OCI-LY1 (cell line): ENCODE results near the gene VAMP4.
"Not testable (repeated sequence)": the region's sequence is repeated elsewhere in the genome, so short reads cannot be mapped to it uniquely, and the experiment has no call there.

Experiments
- H2AFZ ChIP-seq: fragments of 200-600 bp; sonication (generic), shearing (Covaris generic); 2 replicates; pipeline ENCODE4 v1.6.0; 2014; ENCODE audit warnings: antibody characterized with exemption, mild to moderate bottlenecking, low read length
- H3F3A ChIP-seq: fragments of 200-600 bp; sonication (generic), shearing (Covaris generic); 2 replicates; pipeline ENCODE4 v1.6.0; 2014; ENCODE audit warnings: mild to moderate bottlenecking, antibody characterized with exemption, low read length, moderate library complexity; ENCODE audit not compliant: insufficient read depth
- H3K27ac ChIP-seq: fragments of 200-600 bp; sonication (generic); 2 replicates; pipeline ENCODE4 v1.5.1; 2014; ENCODE audit warnings: low read length, mixed run types, mild to moderate bottlenecking, low read depth; ENCODE audit not compliant: poor library complexity, severe bottlenecking
- H3K27me3 ChIP-seq: fragments of 200-600 bp; sonication (generic); 2 replicates; pipeline ENCODE4 v1.6.0; 2014; ENCODE audit warnings: antibody characterized with exemption, mild to moderate bottlenecking, low read length, moderate library complexity; ENCODE audit not compliant: insufficient read depth
- H3K36me3 ChIP-seq: fragments of 200-600 bp; sonication (generic); 2 replicates; pipeline ENCODE4 v1.6.1; 2014; ENCODE audit warnings: mild to moderate bottlenecking, antibody characterized with exemption, low read length, moderate library complexity, mixed read lengths; ENCODE audit not compliant: insufficient read depth
- H3K4me1 ChIP-seq: fragments of 200-600 bp; sonication (generic); 2 replicates; pipeline ENCODE4 v1.5.1; 2014; ENCODE audit warnings: mild to moderate bottlenecking, low read length, moderate library complexity; ENCODE audit not compliant: insufficient read depth, severe bottlenecking
- H3K4me2 ChIP-seq: fragments of 200-600 bp; sonication (generic), shearing (Covaris generic); 2 replicates; pipeline ENCODE4 v1.6.1; 2014; ENCODE audit warnings: low read length
- H3K4me3 ChIP-seq: fragments of 200-600 bp; sonication (generic); 2 replicates; pipeline ENCODE4 v1.5.1; 2014; ENCODE audit warnings: low read length, low read depth, mild to moderate bottlenecking, mixed read lengths; ENCODE audit not compliant: poor library complexity, severe bottlenecking
- H3K79me2 ChIP-seq: fragments of 200-600 bp; shearing (Covaris generic); 2 replicates; pipeline ENCODE4 v1.6.1; 2016; ENCODE audit warnings: mixed run types, low read length, mixed read lengths; ENCODE audit not compliant: insufficient read depth
- H3K9ac ChIP-seq: fragments of 200-600 bp; sonication (generic), shearing (Covaris generic); 2 replicates; pipeline ENCODE4 v1.6.1; 2014; ENCODE audit warnings: mild to moderate bottlenecking, low read length, mixed read lengths
- H3K9me2 ChIP-seq: fragments of 200-600 bp; sonication (generic), shearing (Covaris generic); 2 replicates; pipeline ENCODE4 v1.6.1; 2014; ENCODE audit warnings: low read depth, mild to moderate bottlenecking, low read length, mixed read lengths
- H3K9me3 ChIP-seq: fragments of 200-600 bp; shearing (Covaris generic); 2 replicates; pipeline ENCODE4 v1.6.1; 2014; ENCODE audit warnings: low read length, mixed read lengths
- H4K20me1 ChIP-seq: fragments of 200-600 bp; sonication (generic), shearing (Covaris generic); 2 replicates; pipeline ENCODE4 v1.6.0; 2016; ENCODE audit warnings: mild to moderate bottlenecking, low read length; ENCODE audit not compliant: insufficient read depth
- EZH2 ChIP-seq: fragments of 200-600 bp; sonication (generic), shearing (Covaris generic); IDR thresholded peaks from 2 replicates; pipeline ENCODE4 v1.8.0; 2017; ENCODE audit warnings: borderline replicate concordance, mixed run types, mild to moderate bottlenecking, antibody characterized with exemption, low read length, moderate library complexity, mixed read lengths
- TF ChIP-seq, protein P1 (sequence below): fragments of 200-600 bp; sonication (generic), shearing (Covaris generic); IDR thresholded peaks from 2 replicates; pipeline ENCODE4 v1.5.1; 2017; ENCODE audit warnings: mild to moderate bottlenecking, antibody characterized with exemption, low read length, moderate library complexity, mixed read lengths

The VAMP4 gene

DNA sequence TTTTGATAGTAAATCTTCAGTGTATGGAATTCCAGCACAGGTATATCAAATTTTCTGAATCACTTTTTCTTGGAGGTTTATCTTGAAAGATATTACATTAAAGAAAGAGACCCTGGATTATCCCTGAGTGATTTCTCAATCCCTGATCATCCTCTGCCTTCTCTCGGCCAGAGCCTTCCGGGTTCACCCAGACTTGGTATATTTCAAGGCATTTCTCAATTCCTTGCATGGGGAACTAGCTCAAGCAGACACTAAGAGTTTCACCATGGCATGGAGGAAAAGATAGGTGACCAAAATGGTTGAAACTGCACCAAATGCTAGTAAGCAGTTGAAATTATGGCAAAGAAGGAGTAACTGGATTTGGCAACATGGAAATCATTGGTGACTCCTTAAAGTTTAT lies 5.7 kb downstream of the VAMP4 start:
- H2AFZ ChIP-seq = no peak overlapping the region
- H3K9ac ChIP-seq = no peak overlapping the region
- H3K27me3 ChIP-seq = no peaks in the 10 kb centered on the region
- no peak overlapping the region for H3K4me2 ChIP-seq
- no peaks in the 10 kb centered on the region for H4K20me1 ChIP-seq
- H3F3A ChIP-seq = no peaks in the 10 kb centered on the region
- H3K27ac ChIP-seq = no peak overlapping the region
- peaks cover 18% of the 10 kb centered on the region for H3K4me1 ChIP-seq
- no peaks in the 10 kb centered on the region for H3K9me3 ChIP-seq
- no peak overlapping the region for H3K4me3 ChIP-seq
- no peaks in the 10 kb centered on the region for H3K9me2 ChIP-seq
- H3K79me2 ChIP-seq = peaks cover 9% of the 10 kb centered on the region
- TF ChIP-seq, protein P1, sequence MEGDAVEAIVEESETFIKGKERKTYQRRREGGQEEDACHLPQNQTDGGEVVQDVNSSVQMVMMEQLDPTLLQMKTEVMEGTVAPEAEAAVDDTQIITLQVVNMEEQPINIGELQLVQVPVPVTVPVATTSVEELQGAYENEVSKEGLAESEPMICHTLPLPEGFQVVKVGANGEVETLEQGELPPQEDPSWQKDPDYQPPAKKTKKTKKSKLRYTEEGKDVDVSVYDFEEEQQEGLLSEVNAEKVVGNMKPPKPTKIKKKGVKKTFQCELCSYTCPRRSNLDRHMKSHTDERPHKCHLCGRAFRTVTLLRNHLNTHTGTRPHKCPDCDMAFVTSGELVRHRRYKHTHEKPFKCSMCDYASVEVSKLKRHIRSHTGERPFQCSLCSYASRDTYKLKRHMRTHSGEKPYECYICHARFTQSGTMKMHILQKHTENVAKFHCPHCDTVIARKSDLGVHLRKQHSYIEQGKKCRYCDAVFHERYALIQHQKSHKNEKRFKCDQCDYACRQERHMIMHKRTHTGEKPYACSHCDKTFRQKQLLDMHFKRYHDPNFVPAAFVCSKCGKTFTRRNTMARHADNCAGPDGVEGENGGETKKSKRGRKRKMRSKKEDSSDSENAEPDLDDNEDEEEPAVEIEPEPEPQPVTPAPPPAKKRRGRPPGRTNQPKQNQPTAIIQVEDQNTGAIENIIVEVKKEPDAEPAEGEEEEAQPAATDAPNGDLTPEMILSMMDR = no peak
- TF ChIP-seq EZH2 = no peak
- H3K36me3 ChIP-seq = peaks cover 40% of the 10 kb centered on the region

DNA sequence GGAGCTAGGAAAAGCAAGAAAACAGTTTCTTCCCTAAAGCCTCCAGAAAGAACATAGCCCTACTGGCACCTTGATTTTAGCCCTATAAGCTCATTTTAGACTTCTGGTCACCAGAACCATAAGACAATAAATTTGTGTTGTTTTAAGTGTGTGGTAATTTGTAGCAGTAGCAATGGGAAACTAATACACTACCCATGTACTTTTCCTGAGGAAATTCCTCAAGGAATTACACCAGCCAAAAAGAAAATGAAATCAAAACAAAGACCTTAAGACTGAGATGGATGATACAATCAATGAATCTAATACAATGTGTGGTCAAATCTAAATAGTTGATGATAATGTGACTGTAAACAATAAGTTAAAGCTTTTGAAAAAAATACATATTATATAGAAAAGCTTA lies 11.8 kb downstream of the VAMP4 start:
- no peak overlapping the region for H3K4me2 ChIP-seq
- H3K9me3 ChIP-seq = no peaks in the 10 kb centered on the region
- no peak overlapping the region for H3K9ac ChIP-seq
- H4K20me1 ChIP-seq = no peaks in the 10 kb centered on the region
- H3K9me2 ChIP-seq = no peaks in the 10 kb centered on the region
- H3K36me3 ChIP-seq = peaks cover 27% of the 10 kb centered on the region
- no peaks in the 10 kb centered on the region for H3K79me2 ChIP-seq
- no peaks in the 10 kb centered on the region for H3F3A ChIP-seq
- TF ChIP-seq, protein P1 = no peak
- TF ChIP-seq EZH2 = no peak
- H3K4me3 ChIP-seq = no peak overlapping the region
- H2AFZ ChIP-seq = no peak overlapping the region
- H3K27me3 ChIP-seq = no peaks in the 10 kb centered on the region
- H3K4me1 ChIP-seq = no peaks in the 10 kb centered on the region
- H3K27ac ChIP-seq = no peak overlapping the region

GRCh38 chr1:171727778-171728177 lies 14.1 kb downstream of the VAMP4 start:
- no peak for TF ChIP-seq EZH2
- TF ChIP-seq, protein P1 = no peak
- Histone ChIP-seq H3K79me2 (no peaks in the 10 kb centered on the region), H3F3A (no peaks in the 10 kb centered on the region), H3K36me3 (peaks cover 24% of the 10 kb centered on the region), H4K20me1 (no peaks in the 10 kb centered on the region), H3K4me2 (no peak overlapping the region), H3K9me2 (no peaks in the 10 kb centered on the region), H3K9me3 (no peaks in the 10 kb centered on the region), H3K9ac (no peak overlapping the region), H2AFZ (no peak overlapping the region), H3K4me3 (no peak overlapping the region), H3K27ac (no peak overlapping the region), H3K4me1 (no peaks in the 10 kb centered on the region), H3K27me3 (no peaks in the 10 kb centered on the region)

- not testable (repeated sequence) for H3K27me3 ChIP-seq, H3K4me3 ChIP-seq
These were observed 18.7 kb downstream of the VAMP4 start for GRCh38 chr1:171723180-171723579.

More at GRCh38 chr1:171723180-171723579, 18.7 kb downstream of the VAMP4 start:
- not testable (repeated sequence) for H2AFZ ChIP-seq, H3F3A ChIP-seq, H3K4me1 ChIP-seq, H3K4me2 ChIP-seq, H3K79me2 ChIP-seq, H3K9me2 ChIP-seq, H3K9me3 ChIP-seq, H3K9ac ChIP-seq, H4K20me1 ChIP-seq, H3K27ac ChIP-seq
- H3K36me3 ChIP-seq = peaks cover 19% of the 10 kb centered on the region
